GM18909 (cell line): ENCODE measurements around the gene LMTK3.
"Not testable (repeated sequence)": the region's sequence is repeated elsewhere in the genome, so short reads cannot be mapped to it uniquely, and the experiment has no call there.

ENCODE experiments used
- ATAC-seq: cut with Tn5 transposase; IDR thresholded peaks from one replicate; pipeline ENCODE4 v1.9.1; 2021; ENCODE audit warnings: mild to moderate bottlenecking; ENCODE audit not compliant: unreplicated experiment, poor library complexity

LMTK3 gene

GRCh38 chr19:48492925-48493717 lies 18.5 kb downstream of the LMTK3 start:
- ATAC-seq, result peak; percentile 74

GRCh38 chr19:48491793-48492123 lies 19.9 kb downstream of the LMTK3 start:
- ATAC-seq, result no peak

- ATAC-seq, result no peak
These were observed 20.4 kb downstream of the LMTK3 start for GRCh38 chr19:48490981-48491792.

- peak; percentile 34 for ATAC-seq
These were observed 21.9 kb downstream of the LMTK3 start for GRCh38 chr19:48489608-48490216.

DNA sequence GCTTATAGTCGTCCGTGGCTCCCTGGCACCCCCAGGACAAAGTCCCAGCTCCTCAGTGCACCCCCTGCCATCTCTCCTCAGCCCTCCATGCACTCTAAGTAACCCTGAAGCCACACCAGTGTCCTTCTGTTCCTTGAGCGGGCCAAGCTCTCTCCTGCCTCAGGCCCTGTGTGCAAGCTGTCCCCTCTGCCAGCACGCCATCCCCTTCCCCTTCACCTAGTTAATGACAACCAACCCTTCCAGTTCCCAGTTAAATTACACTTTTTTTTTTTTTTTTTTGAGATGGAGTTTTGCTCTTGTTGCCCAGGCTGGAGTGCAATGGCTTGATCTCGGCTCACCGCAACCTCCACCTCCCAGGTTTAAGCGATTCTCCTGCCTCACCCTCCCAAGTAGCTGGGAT lies 23.2 kb downstream of the LMTK3 start:
- not testable (repeated sequence) for ATAC-seq

DNA sequence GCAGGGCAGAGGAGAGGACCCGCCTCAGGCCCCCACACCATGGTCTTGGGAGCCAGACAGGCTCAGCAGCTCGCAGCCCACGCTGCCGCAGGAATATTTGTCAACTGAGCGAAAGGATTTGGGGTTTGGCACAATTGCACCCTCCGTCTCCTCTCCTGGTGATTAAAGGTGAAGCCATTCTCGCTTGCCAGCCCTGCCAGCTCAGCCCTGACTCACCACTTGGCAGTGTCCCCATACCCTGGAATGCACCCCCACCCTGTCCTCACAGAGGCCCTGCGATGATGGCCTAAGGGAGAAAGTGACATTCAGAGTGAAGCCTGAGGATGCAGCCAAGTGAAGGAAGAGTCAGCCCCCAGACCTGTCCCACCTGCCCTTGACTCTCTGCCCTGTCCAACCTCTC lies 23.7 kb downstream of the LMTK3 start:
- no peak for ATAC-seq

GRCh38 chr19:48487544-48487943 lies 24.1 kb downstream of the LMTK3 start:
- no peak for ATAC-seq

- not testable (repeated sequence) for ATAC-seq
These were observed 24.9 kb downstream of the LMTK3 start for GRCh38 chr19:48486706-48487105.

GRCh38 chr19:48484931-48485612 lies 26.6 kb downstream of the LMTK3 start:
- no peak for ATAC-seq

DNA sequence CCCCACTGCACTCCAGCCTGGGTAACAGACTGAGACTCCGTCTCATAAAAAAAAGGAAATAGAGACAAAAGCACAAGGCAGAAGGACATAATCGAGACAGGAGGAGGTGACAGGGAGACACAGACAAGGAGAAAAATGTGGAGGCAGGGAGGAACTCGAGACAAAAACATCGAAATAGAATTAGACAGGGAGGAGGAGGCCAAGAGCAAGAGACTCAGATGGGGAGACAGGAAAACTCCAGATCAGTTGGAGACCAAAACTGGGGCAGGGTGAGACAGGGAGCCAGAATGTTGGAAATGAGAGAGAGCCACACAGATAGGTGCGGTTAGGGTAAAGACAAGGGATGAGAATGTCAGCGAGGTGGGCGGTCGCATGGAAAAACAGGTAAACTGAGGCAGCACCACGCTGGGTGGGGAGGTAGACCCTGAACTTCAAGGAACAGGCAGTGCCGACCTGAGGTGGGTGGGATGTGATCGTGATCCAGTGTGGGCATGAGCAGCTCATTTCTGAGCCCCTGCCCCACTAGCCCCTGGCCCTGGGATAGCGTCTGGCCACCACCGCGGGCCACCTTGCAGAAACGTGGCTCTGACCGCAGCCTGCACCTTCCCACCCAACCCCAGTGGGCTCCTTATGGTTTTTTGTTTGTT lies 27.3 kb downstream of the LMTK3 start:
- no peak for ATAC-seq

DNA sequence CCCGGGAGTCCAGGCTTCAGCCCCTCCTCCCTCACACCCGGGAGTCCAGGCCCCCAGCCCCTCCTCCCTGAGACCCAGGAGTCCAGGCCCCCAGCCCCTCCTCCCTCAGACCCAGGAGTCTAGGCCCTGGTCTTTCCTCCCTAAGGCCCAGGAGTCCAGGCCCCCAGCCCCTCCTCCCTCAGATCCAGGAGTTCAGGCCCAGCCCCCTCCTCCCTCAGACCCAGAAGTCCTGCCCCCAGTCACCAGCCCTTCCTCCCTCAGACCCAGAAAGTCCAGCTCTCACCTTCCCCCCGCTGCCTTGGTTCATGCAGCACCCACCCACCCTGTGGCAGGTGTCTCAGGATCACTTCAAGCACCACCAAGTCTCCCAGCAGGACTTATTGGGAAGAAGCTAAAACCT lies 28.3 kb downstream of the LMTK3 start:
- no peak for ATAC-seq

GRCh38 chr19:48481846-48482639 lies 29.6 kb downstream of the LMTK3 start:
- ATAC-seq, result no peak

DNA sequence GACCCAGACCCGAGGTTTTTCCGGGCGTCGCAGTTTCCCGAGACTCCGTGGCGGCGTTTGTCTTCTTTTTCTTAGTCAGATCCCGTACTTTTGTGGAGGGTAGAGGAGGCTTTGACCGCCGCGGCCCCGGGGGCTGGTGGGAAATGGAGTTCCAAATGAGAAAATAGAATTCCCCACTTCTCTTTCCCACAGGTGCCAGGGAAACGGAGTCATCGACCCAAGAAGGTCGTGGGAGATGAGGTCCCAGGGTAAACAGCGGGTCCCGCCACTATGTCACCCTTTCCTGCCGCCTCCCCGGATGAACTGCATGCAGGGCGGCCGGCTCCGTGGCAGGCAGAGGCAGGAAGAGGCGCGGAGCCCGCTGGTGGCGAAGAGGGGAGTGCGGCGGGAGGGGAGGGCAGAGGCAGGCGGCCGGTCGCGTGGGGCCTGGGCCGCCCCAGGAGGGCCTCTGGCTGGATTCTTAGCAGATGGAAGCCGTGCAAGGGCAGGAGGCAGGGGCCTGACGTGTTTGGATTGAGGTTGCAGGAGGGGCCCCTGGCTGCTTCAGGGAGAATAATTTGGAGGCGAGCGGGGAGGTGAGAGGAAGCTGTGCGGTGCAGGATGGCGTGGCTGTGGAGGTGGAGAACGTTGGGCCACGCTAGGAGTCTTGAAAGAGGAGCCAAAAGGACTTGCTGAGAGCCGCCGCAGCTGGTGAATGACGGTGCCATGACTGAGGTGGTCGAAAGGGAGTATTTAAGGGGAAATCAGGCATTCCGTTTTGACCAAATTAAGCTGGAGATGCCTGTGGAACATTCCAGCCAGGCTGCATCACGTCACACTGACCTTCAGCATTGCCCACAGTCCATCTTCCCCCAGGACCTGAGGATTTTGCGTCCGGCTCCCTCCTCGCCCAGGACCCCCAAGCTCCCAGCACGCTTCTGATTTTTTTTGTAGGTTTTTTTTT lies 30.8 kb downstream of the LMTK3 start:
- no peak for ATAC-seq

DNA sequence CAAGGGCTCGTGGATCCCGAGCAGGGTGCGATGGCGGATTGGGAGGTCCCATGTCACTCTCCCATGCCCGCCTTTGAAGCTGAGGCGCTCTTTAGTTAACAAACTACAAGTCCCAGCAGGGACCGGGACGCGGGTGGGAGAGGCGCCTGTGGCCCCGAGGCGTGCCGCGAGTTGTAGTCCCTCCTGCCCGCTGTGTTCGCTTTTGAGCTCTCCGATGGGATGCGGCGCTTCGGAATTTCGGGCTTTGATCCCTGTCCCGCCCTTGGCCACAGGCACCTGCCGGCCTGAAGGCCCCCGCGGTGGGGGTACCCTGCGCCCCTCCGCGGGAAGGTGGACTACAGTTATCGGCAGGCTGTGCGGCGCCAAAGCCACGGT lies 31.5 kb downstream of the LMTK3 start:
- ATAC-seq, result no peak

GRCh38 chr19:48479686-48480085 lies 31.9 kb downstream of the LMTK3 start:
- ATAC-seq, result no peak

DNA sequence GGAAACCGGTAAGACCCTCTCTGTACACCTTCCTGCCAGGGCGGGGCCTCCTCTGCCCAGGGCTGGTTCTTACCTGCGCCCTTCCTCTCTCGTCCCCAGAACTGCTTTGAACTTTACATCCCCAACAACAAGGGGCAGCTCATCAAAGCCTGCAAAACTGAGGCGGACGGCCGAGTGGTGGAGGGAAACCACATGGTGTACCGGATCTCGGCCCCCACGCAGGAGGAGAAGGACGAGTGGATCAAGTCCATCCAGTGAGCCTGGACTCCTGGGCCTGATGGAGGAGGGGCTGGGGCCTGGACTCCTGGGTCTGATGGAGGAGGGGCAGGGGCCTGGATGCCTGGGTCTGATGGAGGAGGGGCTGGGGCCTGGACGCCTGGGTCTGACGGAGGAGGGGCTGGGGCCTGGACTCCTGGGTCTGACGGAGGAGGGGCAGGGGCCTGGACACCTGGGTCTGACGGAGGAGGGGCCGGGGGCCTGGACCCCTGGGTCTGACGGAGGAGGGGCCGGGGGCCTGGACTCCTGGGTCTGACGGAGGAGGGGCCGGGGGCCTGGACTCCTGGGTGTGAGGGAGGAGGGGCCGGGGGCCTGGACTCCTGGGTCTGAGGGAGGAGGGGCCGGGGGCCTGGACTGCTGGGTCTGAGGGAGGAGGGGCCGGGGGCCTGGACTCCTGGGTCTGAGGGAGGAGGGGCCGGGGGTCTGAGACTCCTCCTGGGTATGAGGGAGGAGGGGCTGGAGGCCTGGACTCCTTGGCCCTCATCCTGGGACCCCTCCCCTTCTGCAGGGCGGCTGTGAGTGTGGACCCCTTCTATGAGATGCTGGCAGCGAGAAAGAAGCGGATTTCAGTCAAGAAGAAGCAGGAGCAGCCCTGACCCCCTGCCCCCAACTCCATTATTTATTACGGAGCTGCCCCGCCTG lies 33.0 kb downstream of the LMTK3 start:
- ATAC-seq, result no peak

DNA sequence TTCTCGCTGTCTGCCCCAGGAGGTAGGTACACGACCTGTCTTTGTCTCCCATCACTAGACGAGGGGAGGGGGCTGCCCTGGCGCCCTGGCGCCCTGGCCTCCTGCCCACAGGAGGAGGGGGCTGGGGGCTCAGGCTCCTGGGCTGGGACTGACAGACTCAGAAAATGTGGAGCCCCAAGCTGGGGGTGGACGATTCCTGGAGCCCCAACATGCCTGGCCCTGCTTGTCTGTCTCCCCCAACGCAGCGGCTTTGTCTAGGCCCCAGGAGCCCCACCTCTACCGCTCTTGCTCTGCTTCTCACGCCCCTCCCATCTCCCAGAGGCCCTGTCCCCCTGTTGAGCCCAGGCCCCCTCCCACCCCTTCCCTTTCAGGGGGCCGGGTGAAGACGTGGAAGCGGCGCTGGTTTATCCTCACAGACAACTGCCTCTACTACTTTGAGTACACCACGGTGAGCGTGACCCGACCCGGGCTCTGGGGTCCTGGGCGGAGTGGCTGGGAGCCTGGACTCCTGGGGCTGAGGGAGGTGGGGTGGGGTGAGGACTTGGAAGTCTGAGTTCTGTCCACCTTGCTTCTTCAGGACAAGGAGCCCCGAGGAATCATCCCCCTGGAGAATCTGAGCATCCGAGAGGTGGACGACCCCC lies 33.8 kb downstream of the LMTK3 start:
- no peak for ATAC-seq
